Body of pancreas (tissue), 4 donors: ENCODE measurements around the gene LRRC23. TPM values are rescaled to one million over a fixed set of nuclear protein-coding genes. Genes with fewer than 3 reads are reported as not detected.

Experiments
- ATAC-seq: fragments of 150-250 bp; one replicate; pipeline ENCODE4 v1.9.1; 2016
- DNase-seq, 4 donors: peaks; one replicate each; pipeline ENCODE4 v3.0.0-alpha.2; 2019
- H3K27ac ChIP-seq, 4 donors: fragments of 200-600 bp; sonication (generic); 1 replicate in 3 of 4; 2 replicates in 1 of 4; pipeline versions ENCODE4 v1.5.1 to v1.6.1; 2016 to 2019; ENCODE audit warnings: mild to moderate bottlenecking in 1 of 4, mixed read lengths in 1 of 4, moderate library complexity in 1 of 4
- H3K27me3 ChIP-seq, 2 donors: fragments of 200-600 bp; sonication (generic); one replicate each; pipeline ENCODE4 v1.6.0; 2016; ENCODE audit warnings: mild to moderate bottlenecking in 1 of 2
- H3K36me3 ChIP-seq, 2 donors: fragments of 200-600 bp; sonication (generic); replicated peaks in 1 of 2; 2 replicates each; pipeline ENCODE4 v1.5.1; 2016; ENCODE audit warnings: low read depth in 2 of 2; ENCODE audit not compliant: insufficient read depth in 1 of 2
- H3K4me1 ChIP-seq: fragments of 200-600 bp; sonication (generic); one replicate; pipeline ENCODE4 v1.6.0; 2016
- H3K4me3 ChIP-seq, 2 donors: fragments of 200-600 bp; sonication (generic); 1 replicate in 1 of 2; 2 replicates in 1 of 2; pipeline ENCODE4 v1.5.1; 2016 to 2019
- H3K9me3 ChIP-seq, 3 donors: fragments of 200-600 bp; sonication (generic); 1 replicate in 2 of 3; 2 replicates in 1 of 3; pipeline ENCODE4 v1.5.1; 2016
- POLR2A ChIP-seq, 3 donors: fragments of 450-650 bp; IDR thresholded peaks; one replicate each; pipeline ENCODE4 v1.6.1; 2016; ENCODE audit warnings: antibody characterized with exemption in 3 of 3, mild to moderate bottlenecking in 2 of 3
- WGBS, 2 donors: methylation state at CpG; one replicate each; pipeline ENCODE4 v1.1.5; 2017; 5-methylcytosine and 5-hydroxymethylcytosine counted together
- intact Hi-C: fragments of 100-400 bp; cut with DNase I; formaldehyde crosslinking; loops from one replicate; pipeline ENCODE4 v1.15.1; 2023
- total RNA-seq, 2 donors: library from RNA; depleted of rRNA; stranded (reverse); fragments of >200 nt; gene quantifications; one replicate each; pipeline ENCODE4 v1.1.0, GENCODE V29; 2016
- TF ChIP-seq, protein P1 (sequence below), 7 experiments: fragments of 450-650 bp in 4 of 7; fragments of 200-600 bp in 3 of 7; sonication (generic) in 3 of 7; IDR thresholded peaks; one replicate each; pipeline ENCODE4 v1.5.1; 2016 to 2019; ENCODE audit warnings: antibody characterized with exemption in 7 of 7

LRRC23 gene
- total RNA-seq, 2 donors from 2014 or later = 7.0 to 21.1 TPM

- Histone ChIP-seq H3K36me3 (no peaks in the 10 kb centered on the region), H3K4me1 (peaks cover 53% of the 10 kb centered on the region), H3K27ac (peak overlapping the region in 1 of 4 donors; percentile 21), H3K4me3 (no peak overlapping the region), H3K27me3 (no peaks in the 10 kb centered on the region), H3K9me3 (no peaks in the 10 kb centered on the region)
- ATAC-seq = no peak
- DNase-seq = no peak
- TF ChIP-seq, protein P1, sequence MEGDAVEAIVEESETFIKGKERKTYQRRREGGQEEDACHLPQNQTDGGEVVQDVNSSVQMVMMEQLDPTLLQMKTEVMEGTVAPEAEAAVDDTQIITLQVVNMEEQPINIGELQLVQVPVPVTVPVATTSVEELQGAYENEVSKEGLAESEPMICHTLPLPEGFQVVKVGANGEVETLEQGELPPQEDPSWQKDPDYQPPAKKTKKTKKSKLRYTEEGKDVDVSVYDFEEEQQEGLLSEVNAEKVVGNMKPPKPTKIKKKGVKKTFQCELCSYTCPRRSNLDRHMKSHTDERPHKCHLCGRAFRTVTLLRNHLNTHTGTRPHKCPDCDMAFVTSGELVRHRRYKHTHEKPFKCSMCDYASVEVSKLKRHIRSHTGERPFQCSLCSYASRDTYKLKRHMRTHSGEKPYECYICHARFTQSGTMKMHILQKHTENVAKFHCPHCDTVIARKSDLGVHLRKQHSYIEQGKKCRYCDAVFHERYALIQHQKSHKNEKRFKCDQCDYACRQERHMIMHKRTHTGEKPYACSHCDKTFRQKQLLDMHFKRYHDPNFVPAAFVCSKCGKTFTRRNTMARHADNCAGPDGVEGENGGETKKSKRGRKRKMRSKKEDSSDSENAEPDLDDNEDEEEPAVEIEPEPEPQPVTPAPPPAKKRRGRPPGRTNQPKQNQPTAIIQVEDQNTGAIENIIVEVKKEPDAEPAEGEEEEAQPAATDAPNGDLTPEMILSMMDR (IDR thresholded peaks at IDR 0.05) = no peak
- no peak for TF ChIP-seq POLR2A (IDR thresholded peaks at IDR 0.05)
- 78 to 81% methylated on average over 7 to 12 of the region's 12 CpGs for WGBS, 2 donors
- intact Hi-C loops = no loop called here
Measured at GRCh38 chr12:6941267-6941666, 36.6 kb downstream of the LRRC23 start.

DNA sequence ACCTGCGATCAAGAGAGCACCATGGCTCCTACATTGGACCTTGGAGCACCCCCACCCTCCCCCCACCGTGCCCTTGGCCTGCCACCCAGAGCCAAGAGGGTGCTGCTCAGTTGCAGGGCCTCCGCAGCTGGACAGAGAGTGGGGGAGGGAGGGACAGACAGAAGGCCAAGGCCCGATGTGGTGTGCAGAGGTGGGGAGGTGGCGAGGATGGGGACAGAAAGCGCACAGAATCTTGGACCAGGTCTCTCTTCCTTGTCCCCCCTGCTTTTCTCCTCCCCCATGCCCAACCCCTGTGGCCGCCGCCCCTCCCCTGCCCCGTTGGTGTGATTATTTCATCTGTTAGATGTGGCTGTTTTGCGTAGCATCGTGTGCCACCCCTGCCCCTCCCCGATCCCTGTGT lies 37.2 kb downstream of the LRRC23 start:
- DNase-seq (no peak), ATAC-seq (no peak)
- intact Hi-C loops = no loop called here
- Histone ChIP-seq H3K4me3 (no peak overlapping the region), H3K27ac (no peak overlapping the region), H3K4me1 (peaks cover 52% of the 10 kb centered on the region), H3K36me3 (no peaks in the 10 kb centered on the region), H3K27me3 (no peaks in the 10 kb centered on the region), H3K9me3 (no peaks in the 10 kb centered on the region)
- TF ChIP-seq, protein P1 (IDR thresholded peaks at IDR 0.05) = no peak
- TF ChIP-seq POLR2A (IDR thresholded peaks at IDR 0.05) = no peak
- 69 to 74% methylated on average over 12 of the region's 12 CpGs for WGBS, 2 donors

GRCh38 chr12:6942331-6942665 lies 37.7 kb downstream of the LRRC23 start:
- DNase-seq (peak in 1 of 4 donors; percentile 35), ATAC-seq (no peak)
- Histone ChIP-seq H3K27ac (peak overlapping the region in 3 of 4 donors; percentile 89 to 98 (median 96)), H3K36me3 (no peaks in the 10 kb centered on the region), H3K4me1 (peaks cover 52% of the 10 kb centered on the region), H3K9me3 (no peaks in the 10 kb centered on the region), H3K4me3 (no peak overlapping the region), H3K27me3 (no peaks in the 10 kb centered on the region)
- no peak for TF ChIP-seq POLR2A (IDR thresholded peaks at IDR 0.05)
- TF ChIP-seq, protein P1 (IDR thresholded peaks at IDR 0.05) = no peak
- intact Hi-C loops = no loop called here
- 79 to 92% methylated on average over 11 of the region's 11 CpGs for WGBS, 2 donors

- 1 to 2% methylated on average over 13 of the region's 13 CpGs for whole genome bisulfite sequencing, 2 donors
- Histone ChIP-seq H3K36me3 (no peaks in the 10 kb centered on the region), H3K4me3 (no peak overlapping the region), H3K27ac (peak overlapping the region; percentile 89 to 98 (median 93)), H3K9me3 (no peaks in the 10 kb centered on the region), H3K4me1 (peaks cover 44% of the 10 kb centered on the region), H3K27me3 (no peaks in the 10 kb centered on the region)
- peak; percentile 83 to 94 (median 90) for DNase-seq
- intact Hi-C loops = no loop called here
- TF ChIP-seq, protein P1 (IDR thresholded peaks at IDR 0.05) = no peak
- no peak for TF ChIP-seq POLR2A (IDR thresholded peaks at IDR 0.05)
- ATAC-seq = peak; percentile 47
Measured at GRCh38 chr12:6943389-6943721, 38.7 kb downstream of the LRRC23 start.

DNA sequence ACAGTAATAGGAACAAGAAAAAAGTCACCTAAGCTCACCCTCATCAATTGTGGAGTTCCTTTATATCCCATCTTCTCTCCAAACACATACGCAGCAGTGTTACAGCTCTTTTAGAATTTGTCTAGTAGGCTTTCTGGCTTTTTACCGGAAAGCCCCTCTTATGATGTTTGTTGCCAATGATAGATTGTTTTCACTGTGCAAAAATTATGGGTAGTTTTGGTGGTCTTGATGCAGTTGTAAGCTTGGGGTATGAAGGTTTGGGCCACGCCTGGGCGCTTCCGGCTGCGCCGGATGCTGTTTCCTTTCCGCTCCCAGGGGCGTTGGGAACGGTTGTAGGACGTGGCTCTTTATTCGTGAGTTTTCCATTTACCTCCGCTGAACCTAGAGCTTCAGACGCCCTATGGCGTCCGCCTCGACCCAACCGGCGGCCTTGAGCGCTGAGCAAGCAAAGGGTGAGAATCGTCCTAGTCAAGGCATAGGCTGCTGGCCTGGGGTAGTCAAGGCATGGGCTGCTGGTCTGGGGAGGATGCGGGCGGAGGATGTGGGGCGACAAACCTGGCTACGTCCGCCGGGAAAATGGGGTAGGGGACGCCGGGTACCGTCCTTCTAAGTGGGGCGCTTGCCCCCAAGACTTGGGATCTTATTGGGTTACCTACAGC lies 39.2 kb downstream of the LRRC23 start, which contains the start of the genes C12orf57 and RNU7-1:
TSS of gene C12orf57 (plus strand) at position 301 of the 659 bp plus-strand sequence. CDS start at position 401, 100 bp downstream.
TSS of gene RNU7-1 (plus strand) at position 95 of the 659 bp plus-strand sequence.
- Histone ChIP-seq H3K36me3 (no peaks in the 10 kb centered on the region), H3K9me3 (no peaks in the 10 kb centered on the region), H3K27me3 (no peaks in the 10 kb centered on the region), H3K4me3 (peak within 1 kb of the TSS; percentile 54 to 81), H3K4me1 (peaks cover 39% of the 10 kb centered on the region), H3K27ac (peak within 1 kb of the TSS; percentile 89 to 98 (median 93))
- DNase-seq = peak; percentile 78 to 85 (median 81)
- TF ChIP-seq POLR2A (IDR thresholded peaks at IDR 0.05) = peak; percentile 82 to 100 (median 100)
- TF ChIP-seq, protein P1 (IDR thresholded peaks at IDR 0.05) = no peak
- intact Hi-C loops = no loop called here
- peak; percentile 53 for ATAC-seq
- 0% methylated on average over 13 to 28 of the region's 31 CpGs for WGBS, 2 donors
